Measurements from ENCODE around the gene UBC.
A peak's percentile ranks its signal among the peaks of the same experiment; 100 is the strongest.
"Not testable (repeated sequence)": the region's sequence is repeated elsewhere in the genome, so short reads cannot be mapped to it uniquely, and the experiment has no call there.

UBC gene

GRCh38 chr12:124938108-124938507 is 23.7 kb upstream of the UBC start:
- no peak for DNase-seq (ENCODE audit: extremely low read depth in 1 of 2, low read depth in 1 of 2)

DNA sequence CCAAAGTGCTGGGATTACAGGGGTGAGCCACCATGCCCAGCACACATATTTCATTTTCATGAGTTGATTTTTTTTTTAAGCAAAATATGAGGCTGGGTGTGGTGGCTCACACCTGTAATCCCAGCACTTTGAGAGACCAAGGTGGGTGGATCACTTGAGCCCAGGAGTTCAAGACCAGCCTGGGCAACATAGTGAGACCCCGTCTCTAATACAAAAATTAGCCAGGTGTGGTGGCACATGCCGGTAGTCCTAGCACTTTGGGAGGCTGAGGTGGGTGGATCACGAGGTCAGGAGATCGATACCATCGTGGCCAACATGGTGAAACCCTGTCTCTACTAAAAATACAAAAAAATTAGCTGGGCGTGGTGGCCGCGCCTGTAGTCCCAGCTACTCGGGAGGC is 17.1 kb upstream of the UBC start:
- not testable (repeated sequence) for DNase-seq (ENCODE audit: extremely low read depth in 1 of 2, low read depth in 1 of 2)

- DNase-seq (ENCODE audit: extremely low read depth in 1 of 2, low read depth in 1 of 2), result no peak
Measured at GRCh38 chr12:124930586-124930985, 16.1 kb upstream of the UBC start.

- no peak for DNase-seq (ENCODE audit: extremely low read depth in 1 of 2, low read depth in 1 of 2)
Measured at GRCh38 chr12:124929649-124930419, 15.4 kb upstream of the UBC start.

DNA sequence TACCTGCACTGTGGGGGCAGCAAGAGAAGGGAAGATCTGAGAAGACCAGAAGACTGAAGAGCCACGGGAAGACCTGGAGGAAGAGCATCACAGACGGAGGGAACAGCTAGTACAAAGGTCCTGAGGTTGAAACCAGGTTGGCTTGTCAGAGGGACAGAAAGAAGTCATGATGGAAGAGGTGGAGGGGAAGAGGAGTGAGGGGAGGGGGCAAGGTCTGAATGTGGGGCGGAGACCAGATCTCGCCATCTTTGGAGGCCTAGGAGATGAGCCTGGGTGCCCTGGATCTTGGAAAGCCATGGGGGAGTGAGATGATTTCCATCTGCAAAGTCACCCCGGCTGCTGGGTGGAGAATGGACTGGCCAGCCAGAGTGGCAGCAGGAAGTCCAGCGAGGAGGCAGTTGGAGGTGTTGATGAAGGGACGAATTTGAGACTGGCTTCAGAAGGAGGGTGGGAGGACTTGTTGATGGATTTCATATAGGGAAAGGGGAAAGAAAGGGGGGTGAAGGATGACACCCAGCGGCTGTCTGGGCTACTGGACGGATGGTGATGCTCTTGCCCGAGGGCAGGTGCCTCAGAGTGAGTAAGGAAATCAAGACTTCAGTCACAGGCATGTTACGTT is 14.6 kb upstream of the UBC start:
- no peak for DNase-seq (ENCODE audit: extremely low read depth in 1 of 2, low read depth in 1 of 2)

- DNase-seq (ENCODE audit: extremely low read depth in 1 of 2, low read depth in 1 of 2), result no peak
Measured at GRCh38 chr12:124928095-124928911, 13.9 kb upstream of the UBC start.

DNA sequence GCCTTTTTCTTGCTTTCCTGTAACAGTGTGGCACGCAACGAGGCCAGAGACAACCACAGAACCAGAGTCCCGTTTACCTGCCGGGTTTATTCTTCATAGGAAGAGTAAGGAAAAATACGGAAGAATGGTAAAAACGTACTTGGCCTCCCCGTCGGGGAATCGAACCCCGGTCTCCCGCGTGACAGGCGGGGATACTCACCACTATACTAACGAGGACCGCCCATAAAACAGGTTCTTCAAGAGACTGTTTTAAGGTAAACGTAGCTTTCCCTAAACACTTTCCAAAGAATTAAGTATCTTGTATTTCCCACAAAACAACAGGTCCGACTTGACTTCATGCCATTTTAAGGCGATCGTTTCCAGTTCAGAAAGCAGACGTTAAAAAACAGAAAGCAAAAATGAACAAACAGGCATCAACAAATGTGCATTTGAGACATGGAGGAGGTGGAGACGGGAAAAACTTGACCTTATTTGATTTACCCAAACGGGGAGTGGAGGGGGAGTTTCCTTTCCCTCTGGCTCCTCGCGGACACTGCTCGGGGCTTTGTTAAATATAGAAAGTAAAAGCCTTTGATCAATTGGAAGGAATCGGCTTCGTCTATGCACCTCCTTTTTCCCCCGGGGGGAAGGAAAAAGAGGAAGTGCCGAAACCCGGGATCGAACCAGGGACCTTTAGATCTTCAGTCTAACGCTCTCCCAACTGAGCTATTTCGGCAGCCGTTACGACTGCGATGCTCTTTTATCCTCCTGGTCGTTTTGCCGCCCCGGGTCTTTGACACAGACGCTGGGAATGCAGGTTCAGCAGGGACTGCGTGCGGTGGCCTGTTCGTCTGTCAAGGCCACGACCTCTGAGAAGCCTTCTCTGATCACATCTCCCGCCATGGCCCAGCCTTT is 13.0 kb upstream of the UBC start:
- DNase-seq (ENCODE audit: extremely low read depth in 1 of 2, low read depth in 1 of 2), result peak; percentile 67 to 78

DNA sequence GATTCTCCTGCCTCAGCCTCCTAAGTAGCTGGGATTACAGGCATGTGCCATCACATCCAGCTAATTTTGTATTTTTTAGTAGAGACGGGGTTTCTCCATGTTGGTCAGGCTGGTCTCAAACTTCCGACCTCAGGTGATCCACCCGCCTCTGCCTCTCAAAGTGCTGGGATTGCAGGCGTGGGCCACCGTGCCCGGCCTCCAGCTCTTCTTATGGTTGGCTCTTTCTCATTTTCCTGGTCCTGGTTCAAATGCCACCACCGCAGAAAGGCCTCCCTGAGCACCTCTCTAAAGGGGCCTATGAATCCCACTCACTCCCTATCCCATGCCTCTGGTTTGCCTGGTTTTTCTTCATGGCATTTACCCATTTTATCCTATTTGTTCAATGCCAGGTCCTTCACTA is 11.3 kb upstream of the UBC start:
- not testable (repeated sequence) for DNase-seq (ENCODE audit: extremely low read depth in 1 of 2, low read depth in 1 of 2)

GRCh38 chr12:124925117-124925516 is 10.7 kb upstream of the UBC start:
- no peak for DNase-seq (ENCODE audit: extremely low read depth in 1 of 2, low read depth in 1 of 2)

- DNase-seq (ENCODE audit: extremely low read depth in 1 of 2, low read depth in 1 of 2), result no peak
Measured at GRCh38 chr12:124923905-124924734, 9.7 kb upstream of the UBC start.

DNA sequence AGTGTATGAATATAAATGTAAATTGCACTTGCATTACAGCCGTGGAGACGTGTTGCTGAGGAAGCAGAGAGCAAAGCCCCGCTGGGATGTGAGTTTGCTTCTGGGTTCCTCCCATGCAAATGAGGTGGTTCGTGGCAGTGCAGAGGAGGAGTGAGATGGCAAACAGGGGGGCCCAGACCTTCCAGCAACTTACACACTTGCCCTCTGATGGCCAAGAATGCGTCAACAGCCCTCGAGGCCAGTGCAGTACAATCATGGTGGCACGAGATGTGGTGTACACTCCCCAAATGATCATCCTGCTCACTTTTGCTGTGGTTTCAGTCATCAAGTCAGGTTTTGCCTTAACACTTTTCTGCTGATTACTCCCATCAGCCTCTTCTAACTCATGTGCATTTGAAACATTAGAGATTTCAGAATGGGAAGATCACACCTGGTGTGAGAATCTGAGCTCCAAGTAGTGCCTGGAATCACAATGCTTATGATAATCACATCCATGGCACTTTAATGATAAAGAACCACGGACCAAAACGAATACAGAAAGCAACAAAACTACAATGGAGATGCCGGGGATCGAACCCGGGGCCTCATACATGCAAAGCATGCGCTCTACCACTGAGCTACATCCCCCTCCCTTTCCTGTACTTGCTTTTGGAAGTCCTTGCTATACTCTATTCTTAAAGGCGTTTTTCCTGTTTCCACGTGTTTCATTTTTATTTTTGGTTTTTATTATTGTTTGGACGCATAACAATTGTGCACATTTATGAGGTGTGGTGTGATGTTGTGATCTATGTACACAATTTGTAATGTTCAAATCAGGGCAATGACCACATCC is 7.0 kb upstream of the UBC start:
- no peak for DNase-seq (ENCODE audit: extremely low read depth in 1 of 2, low read depth in 1 of 2)

DNA sequence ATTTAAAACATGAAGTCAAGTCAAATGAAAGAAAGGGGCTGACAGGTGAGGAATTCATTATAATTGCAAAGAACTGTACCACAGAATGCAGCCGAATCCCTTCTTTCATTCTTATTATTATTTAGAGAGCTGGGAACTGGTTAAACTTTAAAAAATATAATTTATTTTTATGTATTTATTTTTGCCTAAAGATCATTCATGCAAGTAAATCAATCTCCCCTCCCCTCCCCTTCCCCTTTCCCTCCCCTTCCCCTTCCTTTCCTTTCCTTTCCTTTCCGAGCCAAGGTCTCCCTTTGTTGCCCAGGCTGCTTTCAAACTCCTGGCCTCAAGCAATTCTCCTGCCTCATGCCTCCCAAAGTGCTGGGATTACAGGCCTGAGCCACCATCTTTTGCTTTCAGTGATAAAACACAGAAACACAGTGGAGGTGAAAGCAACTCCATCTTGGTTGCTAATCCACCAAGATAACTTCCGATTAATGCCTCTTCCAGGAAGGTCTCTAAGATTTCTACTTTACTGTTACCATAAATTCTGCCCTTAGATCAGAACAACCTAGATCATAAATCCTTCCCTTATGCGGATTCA is 6.0 kb upstream of the UBC start:
- no peak for DNase-seq (ENCODE audit: extremely low read depth in 1 of 2, low read depth in 1 of 2)

DNA sequence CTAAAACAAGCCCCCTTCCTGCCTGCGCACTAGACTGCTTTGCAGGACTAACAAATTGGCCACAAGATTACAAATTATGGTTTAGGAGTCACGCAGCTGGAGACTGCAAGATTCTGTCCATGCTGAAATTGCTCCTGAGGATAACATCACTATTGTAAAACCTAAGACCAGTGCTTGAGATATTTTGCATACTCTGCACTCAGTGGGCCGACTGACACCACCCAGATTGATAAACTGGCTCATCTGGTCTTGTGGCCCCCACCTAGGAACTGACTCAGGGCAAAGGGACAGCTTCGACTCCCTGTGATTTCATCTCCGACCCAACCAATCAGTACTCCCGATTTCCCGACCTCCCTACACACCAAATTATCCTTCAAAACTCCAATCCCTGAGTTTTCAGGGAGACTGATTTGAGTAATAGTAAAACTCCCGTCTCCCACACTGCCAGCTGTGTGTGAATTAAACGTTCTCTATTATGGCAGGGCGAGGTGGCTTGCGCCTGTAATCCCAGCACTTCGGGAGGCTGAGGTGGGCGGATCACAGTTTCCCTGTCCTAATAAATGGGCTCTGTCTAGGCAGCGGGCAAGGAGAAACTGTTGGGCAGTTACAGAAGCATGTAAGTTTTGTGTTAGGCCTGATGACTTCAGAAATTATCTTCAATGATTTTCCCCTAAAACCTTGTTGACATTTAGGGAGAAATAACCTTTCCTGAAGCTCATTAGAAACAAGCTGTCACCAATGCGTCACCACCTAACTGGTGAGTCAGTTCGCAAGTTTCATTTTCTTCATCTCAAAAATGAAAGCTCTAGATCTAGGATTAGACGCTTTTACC is 5.3 kb upstream of the UBC start:
- no peak for DNase-seq (ENCODE audit: extremely low read depth in 1 of 2, low read depth in 1 of 2)

DNA sequence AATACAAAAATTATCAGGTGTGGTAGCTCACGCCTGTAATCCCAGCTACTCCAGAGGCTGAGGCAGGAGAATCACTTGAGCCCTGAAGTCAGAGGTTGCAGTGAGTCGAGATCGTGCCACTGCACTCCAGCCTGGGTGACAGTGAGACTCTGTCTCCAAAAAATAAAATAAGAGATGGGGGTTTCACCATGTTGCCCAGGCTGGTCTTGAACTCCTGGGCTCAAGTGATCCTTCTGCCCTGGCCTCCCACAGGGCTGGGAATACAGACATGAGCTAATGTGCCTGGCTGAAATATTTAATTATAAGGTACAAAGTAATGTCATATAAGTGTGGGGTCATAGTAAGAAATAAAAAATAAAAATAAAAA is 4.2 kb upstream of the UBC start:
- DNase-seq (ENCODE audit: extremely low read depth in 1 of 2, low read depth in 1 of 2), result not testable (repeated sequence)

DNA sequence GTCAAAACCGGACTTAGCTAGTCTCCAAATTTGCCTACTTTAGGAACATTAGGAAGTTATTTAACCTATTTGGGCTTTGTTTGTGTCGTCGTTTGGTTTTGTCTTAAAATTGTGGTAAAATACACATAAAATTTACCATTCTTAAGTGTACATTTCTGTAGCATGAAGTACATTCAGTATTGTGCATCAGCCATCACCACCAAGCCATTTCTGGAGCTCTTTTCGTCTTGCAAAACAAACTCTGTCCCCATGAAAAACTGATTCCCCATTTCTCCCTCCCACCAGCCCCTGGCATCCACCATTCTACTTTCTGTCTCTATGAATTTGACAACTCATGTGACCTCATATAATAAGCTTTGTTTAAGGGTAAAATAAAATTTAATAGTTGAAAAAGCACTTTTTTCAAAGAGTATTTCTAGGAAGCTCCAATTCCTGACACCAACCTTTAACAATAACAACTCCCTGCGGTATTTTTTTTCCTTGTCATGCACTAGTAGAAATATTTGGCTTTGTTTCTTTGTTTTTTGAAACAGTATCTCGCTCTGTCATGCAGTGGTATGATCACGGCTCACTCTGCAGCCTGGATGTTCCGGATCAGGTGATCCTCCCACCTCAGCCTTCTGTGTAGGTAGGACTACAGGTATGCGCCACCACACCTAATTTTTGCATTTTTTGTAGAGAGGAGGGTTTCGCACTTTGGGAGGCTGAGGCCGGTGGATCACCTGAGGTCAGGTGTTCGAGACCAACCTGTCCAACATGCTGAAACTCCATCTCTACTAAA is 3.6 kb upstream of the UBC start:
- no peak for DNase-seq (ENCODE audit: extremely low read depth in 1 of 2, low read depth in 1 of 2)

- DNase-seq (ENCODE audit: extremely low read depth in 1 of 2, low read depth in 1 of 2), result peak; percentile 77 to 80
Measured at GRCh38 chr12:124917135-124917840, 2.8 kb upstream of the UBC start.

Measured in activated CD8-positive, alpha-beta memory T cell treated with anti-CD3 and anti-CD28 coated beads for 1 hour (primary cell).